Ramos (cell line): ENCODE results near the gene HES3.

Experiments used
- in situ Hi-C: fragments of 300-500 bp; cut with MboI; formaldehyde crosslinking; loops from one replicate; pipeline ENCODE4 v1.14.3; 2022; ENCODE audit warnings: low sequenced_read_pairs; ENCODE audit not compliant: unreplicated experiment

HES3 gene

DNA sequence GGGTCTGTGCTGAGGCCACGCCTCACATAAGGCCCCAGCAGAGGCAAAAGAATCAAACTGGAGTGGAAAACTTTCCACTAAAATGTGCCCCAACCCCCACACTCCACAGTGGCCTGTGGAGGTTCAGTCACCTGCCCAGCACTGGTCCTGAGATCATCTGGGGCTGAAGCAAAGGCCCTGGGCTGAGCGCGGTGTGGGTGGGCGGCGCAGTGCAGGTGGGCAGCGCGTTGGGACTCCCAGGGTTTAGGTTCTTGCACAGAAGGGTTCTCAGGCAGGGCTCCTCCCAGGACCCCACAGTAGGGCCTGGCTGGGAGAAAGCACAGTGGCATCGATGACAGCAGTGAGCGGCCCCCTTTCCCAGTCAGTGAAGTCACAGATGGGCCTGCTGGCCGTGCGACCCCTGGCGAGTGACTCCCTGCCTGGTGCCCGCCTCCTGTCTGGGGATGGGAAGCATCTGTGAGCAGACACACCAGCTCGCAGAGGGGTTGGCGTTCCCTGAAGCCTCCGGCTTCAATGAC is 30.7 kb downstream of the HES3 start:
- in situ Hi-C loops: no loop called here

DNA sequence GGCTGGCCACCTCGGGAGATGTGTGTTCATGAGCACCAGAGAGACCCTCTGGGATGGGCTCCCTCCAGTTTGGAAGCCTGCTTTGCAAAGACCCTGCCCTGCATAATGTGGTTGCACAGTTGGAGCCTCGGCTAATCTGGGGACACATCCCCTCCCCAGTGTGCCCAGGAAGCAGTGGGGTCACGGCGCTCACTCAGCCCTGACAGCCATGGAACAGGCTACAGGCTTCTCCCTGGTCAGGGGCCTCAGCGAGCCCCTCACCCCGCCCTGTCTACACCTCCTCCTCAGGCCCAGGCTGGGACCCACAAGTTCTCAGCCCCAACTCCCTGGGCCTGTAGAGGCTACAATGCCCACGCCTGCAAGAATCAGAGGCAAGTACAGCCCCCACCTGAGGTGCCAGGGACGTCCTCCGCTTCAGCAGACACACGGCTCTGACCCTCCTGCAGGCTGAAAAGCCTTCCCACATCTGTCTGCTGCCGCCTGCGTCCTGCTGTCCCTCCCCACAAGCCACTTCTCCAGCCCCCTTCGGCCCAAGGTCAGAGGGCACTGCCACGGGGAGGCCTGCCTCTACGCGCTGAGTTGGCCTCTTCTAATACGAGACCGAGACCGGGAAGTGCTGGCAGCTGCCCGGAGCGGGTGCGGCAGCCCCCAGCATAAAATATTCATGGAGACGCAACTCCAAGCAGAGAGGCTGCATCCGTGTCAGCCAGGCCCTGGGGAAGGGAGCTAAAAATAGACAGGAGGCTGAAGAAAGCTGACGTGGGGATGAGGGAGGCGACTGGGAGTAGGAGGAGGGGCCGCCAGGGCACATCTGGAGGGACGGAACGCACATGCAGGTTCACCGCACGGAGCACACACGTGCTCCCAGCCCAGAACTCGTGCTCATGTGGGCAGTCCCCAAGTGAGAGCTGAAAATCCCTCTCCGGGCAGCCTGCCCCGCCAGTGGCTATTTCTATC is 32.1 kb downstream of the HES3 start:
- in situ Hi-C loops: no loop called here

DNA sequence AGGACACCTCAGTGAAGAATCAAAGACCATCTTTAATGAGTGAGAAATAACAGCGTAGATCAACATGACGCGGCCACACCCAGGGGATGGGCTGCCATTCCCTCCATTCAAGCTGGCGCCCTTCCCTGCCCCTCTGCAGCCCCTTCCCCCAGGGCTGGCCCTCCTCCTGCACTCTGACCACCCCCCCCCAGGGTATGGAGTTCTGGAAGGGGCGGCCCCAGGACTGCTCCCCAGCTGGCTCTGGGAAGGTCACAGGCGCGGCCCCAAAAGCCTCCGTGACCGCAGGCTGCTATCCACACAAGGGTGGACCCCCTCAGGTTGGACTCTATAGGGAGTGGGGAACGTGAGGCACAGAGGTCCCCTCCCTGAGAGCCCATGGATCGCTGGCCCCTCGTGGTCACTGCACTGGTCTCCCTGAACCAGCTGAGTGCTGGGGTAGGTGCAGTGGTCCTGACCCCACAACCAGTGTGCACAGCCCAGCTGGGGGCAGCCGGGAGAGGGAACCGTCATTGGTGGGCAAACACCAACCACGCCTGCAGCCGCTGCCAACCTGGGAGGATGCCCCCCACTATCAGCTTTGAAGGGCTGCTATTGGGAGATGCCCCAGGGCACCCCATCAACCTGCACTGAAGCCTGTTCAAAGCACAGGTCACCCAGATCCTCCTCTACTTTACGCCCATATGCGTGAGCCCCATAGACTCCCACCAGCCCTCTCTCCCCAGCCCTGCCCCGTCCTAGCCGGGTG is 33.0 kb downstream of the HES3 start:
- in situ Hi-C loops: no loop called here

DNA sequence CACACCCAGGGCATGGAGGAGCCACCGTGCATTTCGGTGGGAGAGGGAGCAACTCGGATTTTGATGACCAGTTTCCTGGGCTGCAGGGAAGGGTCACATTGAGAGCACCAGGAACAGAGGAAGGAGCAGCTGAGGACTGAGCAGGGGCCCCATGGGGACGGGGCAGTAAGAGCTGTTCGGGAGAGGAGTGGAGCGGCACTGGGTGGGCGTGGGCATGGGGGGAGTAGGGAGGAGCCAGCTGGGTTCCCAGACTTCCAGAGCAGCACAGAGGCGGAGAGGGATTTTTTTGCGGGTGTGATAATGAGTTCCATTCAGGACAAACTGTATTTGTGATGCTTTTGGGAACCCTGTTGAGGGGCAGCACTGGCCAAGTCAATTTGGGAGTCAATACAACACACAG is 34.3 kb downstream of the HES3 start:
- in situ Hi-C loops: no loop called here

DNA sequence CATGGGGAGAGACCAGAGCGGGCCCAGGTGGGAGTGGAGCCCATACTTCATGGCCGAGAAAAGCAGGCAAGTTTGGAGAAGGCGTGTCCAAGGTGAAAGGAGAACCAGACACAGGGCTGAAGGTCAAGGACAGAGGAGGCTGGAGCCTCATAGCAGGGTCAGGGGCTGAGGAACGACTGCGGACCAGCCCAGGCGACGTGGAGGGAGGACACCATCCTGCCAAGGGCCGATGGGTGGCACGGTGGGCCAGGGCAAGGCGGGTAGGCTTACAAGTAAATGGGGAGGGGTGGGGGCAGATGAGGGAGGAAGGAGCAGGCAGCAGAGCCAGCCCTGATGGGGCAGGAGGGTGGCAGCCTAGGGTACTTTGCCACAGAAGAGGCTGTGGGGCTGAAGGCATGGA is 35.1 kb downstream of the HES3 start:
- in situ Hi-C loops: no loop called here

DNA sequence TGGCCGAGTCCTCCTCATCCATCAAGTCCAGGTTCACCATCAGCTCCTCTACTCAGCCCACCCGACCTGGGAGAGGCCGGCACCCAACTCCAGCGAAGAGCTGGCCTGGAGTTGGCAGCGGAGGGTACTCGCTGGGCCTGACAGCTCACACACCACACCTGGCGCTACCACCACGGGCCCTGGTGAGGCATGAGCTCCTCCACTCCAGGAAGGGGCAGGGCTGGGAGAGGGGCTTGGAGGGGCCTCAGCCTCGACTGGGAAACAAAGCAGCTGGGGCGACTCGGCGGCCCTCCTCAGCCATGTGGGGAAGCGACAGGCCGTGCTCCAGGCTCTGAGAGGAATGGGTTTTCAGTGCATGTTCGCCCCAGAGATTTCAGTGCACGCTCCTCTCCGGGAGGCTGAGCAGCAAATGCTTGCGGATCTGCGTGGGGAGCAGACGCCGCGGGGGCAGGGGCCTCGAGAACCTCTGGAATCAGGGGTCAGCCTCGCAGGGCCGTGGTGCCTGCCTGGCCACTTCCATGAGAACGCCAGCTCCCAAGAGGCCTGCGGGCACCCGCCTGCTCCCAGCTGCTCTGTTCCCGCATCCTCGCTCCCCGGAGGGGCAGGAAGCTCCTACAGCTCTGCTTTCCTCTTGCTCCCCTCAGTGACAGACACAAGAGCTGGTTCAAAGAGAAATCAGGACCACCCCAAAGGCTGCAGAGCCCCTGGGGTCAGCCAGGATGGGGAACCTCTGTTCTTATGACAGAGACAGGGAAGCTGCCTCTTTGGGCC is 35.8 kb downstream of the HES3 start:
- in situ Hi-C loops: no loop called here

DNA sequence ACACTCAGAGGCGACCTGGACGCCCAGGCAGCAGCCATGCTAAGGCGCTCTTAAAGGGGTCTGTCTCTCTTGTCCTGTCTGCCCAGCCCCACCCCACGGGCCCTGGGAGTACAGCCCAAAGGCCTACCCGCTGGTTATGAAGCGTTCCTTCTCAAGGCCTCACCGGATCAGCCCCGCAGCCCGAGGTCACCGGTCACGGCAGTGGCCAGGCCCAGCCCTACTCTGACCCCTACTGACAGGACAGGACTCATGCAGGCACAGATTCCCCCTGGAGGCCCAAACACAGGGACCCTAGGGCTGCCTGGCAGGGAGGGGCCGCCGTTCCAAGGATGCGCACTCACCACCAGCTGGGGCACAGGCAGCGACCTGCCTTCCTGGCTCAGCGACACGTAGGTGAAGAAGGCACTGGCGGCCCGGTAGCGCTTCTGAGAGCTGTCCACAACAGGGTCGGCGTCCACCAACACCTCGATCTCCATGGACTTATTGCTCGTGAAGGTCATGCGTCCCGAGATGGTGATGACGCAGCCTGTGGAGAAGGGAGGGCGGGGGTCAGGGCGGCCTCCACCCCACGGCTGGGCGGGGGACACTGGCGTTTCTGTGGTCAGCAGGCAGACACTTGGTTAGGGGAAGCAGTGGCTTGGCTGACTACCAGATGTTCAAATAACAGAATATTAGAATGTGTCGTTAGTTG is 36.9 kb downstream of the HES3 start:
- in situ Hi-C loops: no loop called here

DNA sequence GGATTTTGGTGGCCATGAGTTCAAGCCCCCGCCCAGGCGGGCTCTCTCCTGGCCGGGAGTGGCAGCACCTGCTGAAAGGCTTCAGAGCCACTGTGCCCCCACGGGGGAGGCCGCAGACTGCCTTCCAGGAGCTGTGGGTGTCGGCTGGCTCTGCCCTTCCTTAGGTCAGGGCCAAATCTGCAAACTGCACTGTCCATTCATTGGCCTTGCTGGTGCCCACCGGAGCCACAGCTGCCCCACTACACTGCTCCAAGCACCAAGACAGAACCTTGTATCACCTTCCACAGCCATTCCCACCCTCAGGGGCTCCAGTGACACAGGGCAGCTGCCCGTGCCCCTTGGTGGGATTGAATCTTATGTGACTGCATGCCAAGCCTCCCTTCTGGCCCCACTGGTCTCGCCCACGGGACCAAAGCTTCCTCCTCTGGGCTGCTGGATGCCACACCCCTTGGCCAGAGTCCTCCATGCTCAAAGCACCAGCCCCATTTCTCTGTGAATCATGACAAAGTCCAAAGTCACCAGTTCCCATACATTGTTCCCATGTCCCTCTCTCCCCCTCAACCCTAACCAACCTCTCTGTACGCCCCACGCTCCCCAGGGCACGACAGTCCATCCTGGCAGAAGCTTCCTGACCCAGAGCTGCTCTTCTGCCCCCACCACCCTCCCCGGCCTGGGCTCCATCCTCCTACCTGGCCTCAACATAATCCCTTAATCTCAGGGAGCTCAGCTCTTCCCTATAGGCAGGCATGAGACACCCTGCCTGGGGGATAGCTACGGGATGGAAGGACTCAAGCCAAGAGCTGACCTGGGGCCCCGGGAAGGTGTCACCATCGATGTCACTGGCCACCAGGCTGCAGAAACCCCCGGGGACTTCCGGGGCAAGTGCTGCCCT is 37.8 kb downstream of the HES3 start:
- in situ Hi-C loops: no loop called here

DNA sequence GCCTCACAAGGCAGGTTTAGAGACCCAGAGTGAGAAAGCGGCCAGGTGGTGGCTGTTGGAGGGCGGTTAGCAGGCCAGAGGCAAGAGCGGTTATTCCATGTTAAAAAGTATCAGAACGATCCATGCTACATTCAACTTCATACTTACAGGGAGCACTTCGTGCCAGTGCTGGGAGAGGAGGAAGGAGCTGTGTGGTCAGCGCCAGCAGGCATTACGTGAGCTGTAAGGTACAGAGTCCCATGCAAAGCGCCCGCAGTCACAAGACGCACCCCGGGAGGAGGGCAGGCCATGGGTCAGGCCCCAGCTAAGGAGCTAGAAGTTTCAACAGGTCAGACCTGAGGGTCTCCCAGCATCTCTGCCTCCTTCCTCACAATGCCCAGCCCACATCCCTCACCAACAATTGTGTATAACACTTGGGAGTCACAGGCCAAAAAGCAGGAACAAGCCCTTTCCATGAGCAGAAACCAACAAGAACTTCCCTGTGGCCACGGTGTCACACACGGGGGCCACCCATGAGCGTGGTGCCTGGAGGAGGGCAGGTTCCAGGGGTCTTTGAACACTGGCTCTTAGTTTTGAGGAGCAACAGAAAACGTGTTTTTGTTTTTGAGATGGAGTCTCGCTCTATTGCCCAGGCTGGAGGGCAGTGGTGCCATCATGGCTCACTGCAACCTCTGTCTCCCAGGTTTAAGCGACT is 38.7 kb downstream of the HES3 start:
- in situ Hi-C loops: no loop called here

DNA sequence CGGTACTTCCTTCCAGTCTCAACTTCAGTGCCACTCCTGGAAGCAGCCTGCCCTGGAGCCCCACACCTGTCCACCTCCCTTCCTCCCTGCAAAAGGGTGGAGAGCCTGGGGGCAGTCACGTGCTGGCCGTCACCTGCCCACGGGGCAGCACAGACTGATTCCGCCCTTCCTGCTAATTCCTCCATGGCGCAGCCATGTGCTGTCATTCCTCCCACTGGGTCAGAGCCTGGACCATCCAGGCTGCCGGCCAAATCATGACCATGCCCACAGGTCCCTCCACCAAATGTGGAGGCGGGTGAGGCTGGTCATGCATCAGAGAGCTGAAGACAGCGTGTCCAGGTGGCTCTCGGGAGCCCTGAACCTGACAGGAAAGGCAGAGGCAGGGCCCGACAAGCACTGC is 41.4 kb downstream of the HES3 start:
- in situ Hi-C loops: no loop called here

DNA sequence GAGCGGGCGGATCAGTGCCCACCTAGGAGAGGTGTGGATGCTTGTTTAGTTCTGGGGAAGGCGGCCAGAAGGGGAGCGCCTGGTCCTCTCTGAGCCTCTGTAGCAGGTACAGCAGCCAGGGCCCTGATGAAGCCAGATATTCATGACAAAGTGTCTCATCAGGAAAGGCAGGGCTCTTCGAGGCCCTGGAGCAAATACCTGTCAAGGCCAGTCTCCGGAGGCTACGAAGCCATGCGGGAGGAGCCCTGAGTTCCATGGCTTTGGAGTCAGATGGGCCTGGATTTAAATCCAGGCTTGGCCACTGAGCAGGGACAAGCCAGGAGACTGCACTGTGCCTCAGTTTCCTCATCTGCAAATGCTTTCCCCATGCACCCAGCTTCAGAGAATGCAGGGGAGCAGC is 42.3 kb downstream of the HES3 start:
- in situ Hi-C loops: no loop called here

DNA sequence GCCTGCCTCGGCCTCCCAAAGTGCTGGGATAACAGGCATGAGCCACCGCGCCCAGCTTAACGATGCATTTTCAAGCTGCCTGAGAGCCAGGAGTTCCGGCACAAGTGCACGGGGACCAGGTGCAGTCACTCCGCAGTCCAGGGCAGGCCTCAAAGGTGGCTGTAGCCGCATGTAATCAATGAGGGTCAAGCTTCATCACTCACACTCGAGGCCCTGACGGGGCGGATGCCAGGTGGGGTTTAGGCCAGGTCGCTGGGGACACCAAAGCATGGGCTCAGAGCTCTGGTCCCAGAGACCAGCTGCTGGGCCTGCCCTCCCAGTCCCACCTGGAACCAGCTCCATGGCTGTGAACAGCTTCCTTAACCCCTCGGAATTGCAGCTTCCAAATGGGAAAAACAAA is 43.0 kb downstream of the HES3 start:
- in situ Hi-C loops: no loop called here

DNA sequence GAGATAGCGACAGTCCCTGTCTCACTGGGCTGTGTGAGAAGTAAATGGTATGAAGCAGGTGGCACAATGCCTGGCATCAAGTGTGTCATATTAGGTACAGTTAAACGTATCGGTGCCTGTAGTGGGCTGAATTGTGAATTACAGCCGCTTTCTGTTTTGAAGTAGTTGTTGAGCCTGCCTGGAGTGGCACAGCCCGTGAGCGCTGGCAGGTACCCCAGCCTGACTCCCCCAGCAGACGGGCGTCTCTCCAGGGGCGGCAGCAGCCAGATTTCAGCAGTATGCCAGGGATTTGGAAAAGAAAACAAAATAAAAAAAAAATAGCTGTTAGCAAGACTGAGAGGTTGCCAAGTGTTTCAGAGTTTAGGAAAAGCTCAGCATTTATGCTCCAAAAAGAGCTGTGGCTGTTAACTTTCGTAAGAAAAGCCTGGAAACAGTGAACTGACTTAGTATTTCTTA is 43.5 kb downstream of the HES3 start:
- in situ Hi-C loops: no loop called here

DNA sequence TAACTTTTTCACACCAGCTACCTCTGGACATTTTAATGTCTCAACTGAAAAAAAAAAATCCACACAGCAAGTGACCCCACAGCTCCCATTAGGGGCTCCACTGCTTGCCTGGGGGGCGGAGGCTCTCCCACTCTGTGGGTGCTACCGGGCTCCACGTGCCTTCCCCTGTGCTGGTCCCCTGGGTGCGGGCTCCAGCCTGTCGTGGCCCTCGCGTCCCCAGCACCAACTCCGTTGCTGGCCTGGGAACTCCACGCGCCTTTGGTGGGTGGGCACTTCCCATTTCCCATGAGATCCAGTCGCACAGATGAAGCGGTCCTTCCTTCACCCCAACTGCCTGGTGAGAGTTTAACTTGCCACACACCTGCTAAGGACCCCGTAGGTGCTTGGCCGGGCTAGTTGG is 44.0 kb downstream of the HES3 start:
- in situ Hi-C loops: no loop called here

DNA sequence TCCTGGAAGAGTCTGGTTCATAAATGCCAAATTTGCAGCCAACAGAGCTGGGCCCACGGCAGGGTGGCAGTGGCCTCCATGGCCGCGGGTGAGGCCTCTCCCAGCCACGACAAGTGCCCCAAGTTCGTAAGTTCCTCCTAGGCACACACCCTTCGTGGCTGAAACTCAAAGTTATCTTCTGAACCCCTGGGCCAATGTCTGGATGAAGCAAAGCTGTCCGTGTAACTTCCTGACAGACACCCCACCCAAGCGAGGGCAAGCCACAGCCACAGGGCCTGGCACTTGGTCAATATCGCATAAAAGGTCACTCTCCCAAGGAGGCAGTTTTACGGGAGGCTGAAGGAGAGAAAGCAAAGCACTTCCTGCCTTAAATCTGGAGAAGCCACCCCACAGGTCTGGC is 44.7 kb downstream of the HES3 start:
- in situ Hi-C loops: no loop called here

DNA sequence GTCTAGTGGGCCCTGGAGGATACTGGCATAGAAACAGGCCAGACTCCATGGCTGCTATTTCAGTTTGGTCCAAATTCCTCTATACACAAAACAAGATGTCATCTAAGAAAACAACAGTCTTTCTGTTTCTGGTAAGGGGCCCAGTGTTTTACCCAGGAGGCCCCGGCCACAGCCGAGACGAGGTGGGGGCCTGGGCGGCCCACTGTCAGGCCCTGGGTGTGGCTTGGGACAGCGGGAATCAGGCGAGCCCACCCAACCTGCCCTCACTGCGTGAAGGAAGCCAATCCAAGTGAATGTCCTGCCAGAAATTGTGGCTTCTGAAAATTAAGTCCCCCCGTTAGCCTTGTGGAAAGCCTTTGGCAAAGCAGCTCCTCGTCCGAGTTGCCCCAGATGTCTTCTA is 48.1 kb downstream of the HES3 start:
- in situ Hi-C loops: no loop called here

DNA sequence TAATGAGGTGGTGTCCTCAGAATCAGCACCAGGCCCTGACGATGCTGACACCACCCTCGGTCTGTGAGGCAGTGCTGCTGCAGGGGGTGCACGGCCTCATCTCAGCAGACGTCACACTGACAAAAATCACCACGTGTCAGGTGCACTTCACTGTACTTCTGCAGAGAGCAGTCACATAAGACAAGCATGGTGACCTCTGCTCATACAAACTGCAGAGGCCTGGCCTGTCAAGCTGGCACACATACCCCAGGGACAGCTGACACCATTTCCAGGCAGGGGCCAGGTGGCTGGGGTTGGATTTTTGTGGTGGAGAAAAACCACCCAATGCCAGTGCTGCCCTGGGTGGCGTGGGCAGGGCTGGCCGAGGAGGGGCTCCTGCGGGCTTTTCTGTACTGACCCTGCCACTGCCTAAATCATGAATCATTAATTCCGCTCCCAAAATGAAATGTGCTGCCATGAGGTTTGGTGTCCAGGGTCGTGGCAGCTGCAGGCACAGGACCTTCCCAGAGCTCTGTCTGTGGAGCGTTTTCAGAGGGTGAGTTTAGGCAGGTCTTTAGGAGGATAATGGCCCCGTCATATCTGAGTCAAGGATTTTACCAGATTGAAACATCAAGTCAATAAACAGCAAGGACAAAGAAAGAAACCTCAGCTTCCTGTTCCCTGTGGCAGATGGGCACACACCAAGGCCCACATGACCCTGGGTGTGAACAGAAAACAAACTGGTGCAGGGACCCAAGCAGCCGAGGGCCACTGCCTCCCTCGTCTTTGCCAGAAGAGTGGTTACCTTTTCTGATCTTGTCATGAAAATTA is 50.3 kb downstream of the HES3 start:
- in situ Hi-C loops: no loop called here
